NK-92 (cell line): ENCODE results near the gene CFAP73.

Experiments used
- DNase-seq: peaks from one replicate; lab custom pipeline; 2025; ENCODE audit not compliant: unreplicated experiment; lab: John Stamatoyannopoulos, UW

The CFAP73 gene

DNA sequence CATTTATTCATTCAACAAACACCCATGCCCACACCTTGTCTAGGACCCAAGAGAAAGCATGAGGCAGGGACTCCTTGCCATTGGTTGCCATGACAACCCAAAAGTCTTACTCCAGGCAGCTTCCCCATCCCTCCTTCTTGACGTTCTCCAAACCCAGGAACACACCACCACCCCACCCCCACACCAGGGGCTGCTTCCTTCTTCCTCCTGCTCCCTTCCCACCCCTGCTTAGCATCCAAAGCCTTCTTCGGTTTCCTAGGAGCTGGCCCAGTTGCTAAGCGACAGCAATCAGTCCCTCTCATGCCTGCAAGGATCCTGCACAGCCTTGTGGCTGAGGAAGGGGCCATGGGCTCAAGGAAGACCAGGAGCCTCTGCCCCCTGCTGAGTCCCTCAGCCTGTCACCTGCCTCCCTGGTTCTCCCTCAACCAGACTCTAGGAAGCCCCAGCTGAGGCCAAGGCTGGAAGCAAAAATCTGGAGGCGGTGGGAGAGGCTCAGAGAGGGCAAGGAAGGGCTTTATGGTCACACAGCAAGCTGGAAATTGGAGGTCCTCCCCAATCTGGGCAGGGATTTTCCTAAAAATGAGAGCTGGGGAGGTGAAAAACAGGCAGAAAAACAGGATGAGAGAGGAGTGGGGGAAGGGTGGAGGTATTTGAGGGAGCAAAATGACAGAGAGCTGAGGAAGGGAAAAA, 29.4 kb upstream of the CFAP73 start:
- DNase-seq = no peak

DNA sequence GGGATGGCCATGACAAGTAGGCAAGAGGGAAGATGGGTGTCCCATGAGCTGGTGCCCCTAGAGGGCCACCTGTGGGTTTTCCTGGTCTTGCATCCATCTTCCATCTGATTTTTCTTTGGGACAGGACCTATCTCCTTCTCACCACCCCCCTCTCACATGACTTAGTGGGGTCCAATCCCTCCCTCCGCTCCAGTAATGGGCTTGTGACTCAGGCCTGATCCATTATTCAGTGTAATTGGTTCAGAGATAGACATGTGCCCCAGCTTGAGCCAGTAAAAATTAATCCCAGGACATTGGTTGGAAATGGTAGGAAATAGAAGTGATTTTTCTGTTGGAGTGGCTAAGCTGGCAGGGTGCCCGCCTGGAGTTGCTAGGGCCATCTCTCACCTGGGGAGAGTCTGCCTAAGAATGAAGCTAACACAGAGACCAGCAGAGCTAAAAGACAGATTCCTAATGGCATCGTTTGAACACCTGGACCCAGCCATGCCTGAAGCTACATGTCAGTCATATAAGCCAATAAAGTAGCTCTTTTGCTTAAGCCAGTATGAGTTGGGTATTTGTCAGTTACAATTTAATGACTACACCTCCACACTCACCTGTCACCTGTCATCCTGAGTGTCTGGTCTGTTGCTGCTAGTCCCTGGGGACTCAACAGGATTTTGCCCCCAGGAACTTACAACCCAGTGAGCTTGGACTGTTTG, 28.7 kb upstream of the CFAP73 start:
- DNase-seq = no peak

DNA sequence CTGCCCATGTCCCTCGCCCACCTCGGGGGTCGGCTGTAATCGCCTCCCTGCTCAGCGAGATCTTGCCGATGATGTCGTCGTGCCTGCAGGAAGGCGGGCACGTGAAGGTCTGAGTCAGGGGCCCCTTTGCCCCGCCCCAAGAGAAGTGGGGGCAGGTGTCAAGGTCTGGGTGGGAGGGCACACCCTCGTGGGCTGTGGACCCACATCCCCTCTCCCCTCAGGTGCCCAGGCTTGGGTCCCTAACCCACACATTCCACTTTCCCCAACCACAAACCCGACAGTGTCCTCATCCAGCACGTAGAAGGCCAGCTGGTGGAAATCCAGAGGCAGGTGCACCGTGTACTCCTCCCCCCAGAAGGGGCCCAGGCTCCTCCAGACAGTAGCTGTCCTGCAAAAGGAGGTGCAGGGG, 21.7 kb upstream of the CFAP73 start:
- DNase-seq = no peak

DNA sequence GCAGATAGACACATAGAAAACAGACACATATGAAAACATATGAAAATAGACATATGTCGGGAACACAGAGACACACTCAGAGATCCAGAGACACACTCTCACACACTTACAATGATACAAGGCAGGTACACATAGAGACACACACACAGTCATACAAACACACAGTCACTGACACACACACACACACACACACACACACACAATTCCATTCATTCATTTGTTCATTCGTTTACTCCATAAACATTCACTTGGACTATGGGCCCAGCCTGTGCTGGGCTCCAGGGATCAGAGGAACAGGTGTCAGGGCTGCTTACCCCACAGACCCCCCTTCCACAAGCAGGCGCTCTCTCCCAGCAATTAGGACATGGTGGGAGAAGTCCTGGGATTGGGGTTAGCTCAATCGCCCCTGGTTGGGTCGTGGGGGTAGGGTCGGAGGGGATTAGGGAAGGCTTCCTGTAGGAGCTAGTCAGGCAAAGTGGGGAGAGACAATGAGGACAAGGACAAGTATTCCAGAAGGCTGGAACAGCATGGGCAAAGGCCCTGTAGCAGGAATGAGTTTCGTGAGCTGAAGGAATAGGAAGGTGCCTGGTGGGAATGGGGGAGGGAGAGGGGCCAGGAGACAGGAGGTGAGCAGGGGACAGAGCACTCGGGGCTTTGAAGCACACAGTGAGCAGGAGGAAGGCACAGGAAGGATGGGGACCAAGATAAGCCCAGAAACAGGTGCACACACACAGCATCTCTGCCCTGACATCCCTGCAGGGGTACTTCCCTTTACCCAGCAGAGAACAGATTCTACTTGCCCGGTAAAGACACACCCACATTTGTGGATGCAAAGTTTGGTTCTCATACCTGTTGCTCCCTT, 20.5 kb upstream of the CFAP73 start:
- DNase-seq = no peak

DNA sequence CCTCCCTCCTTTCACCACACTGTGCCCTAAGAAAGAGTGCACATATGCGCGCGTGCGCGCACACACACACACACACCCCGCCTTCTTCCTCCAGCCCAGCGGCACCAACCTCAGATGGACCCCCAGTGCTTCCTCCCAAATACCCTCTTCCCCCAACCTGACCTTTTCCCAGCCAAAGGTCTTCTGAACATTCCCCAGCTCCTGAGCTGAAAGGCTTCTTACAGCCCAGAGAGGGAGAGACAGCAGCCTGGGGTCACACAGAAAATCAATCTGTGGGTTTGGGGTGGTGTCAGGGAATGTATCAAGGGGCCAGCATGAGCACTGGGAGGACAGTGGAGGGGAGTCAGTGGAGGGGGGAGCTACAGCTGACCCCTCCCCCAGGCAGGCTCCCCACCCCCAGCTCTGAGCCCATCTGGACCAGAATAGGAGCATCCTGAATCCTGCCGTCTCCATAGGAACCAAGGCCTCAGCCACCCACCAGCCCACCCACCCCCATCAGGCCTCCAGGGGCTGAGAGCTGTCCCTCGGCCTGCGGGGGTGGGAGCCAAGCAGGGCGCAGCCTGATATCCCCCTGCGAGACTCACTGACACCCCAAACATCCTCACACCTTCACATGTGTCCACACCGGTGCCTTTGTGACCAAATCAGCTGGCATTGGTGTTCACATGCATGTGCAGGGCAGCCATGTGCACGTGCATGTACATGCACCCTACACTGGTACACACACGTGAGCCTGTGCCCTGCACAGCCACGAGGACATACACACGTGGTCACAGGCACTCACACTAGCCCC, 19.7 kb upstream of the CFAP73 start:
- no peak for DNase-seq

- DNase-seq = no peak
Measured at GRCh38 chr12:113130457-113131135, 18.9 kb upstream of the CFAP73 start.

GRCh38 chr12:113131556-113131955, 18.0 kb upstream of the CFAP73 start:
- no peak for DNase-seq

DNA sequence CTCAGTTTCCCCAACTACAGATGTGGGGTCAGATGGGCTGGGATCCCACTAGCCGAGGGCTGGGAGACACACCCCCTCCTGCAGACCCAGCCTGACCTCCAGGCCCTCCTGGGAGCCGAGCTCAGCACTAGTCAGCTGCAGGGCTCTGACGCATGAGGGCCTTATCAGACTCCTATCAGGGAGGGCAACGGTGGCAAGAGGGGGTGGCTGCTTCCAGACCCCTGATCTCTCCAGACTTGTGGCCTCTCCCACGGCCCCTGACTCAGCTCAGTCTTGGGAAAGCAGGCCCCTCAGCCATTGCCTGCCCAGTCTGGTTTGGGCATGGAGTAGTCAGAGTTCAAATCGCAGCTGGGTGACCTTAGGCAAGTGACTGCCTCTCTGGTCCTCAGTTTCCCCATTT, 16.5 kb upstream of the CFAP73 start:
- no peak for DNase-seq

DNA sequence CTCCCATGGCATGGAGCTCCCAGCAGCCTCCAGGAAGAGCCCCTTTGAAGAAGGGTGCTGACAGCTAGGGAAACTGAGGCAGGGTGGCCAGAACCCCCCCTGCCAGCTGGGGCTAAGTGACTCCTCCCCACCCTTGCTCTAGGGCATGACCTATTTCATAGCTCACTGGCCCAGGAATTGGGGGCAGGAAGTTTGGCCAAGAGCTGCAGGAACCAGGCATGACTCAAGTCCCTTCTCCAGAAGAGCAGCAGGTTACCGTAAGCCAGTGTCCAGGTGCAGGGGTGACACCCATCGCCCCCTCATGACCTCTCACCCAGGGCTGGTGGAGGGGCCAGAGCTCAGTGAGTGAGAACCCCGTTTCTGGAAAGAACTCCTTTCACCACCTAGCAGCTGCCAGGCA, 15.9 kb upstream of the CFAP73 start:
- no peak for DNase-seq

DNA sequence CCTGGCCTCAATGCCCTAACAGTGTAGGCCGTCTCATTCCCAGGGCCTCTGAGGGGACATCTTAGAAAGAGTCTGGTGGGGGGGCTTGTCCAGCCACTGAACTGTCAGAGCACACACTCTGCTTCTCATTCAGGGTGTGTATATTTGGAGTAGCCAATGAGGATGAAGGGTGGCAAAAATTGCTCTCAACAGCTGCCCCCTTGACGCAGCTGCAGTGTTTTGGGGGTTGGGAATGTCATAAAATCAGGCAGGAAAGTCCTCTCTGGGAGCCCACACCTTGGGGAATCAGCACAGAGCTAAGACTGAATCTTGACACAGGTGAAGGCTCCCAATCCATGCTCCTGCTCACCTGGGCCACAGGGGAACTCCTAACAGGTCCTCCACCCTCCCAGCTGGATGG, 15.5 kb upstream of the CFAP73 start:
- DNase-seq = no peak

DNA sequence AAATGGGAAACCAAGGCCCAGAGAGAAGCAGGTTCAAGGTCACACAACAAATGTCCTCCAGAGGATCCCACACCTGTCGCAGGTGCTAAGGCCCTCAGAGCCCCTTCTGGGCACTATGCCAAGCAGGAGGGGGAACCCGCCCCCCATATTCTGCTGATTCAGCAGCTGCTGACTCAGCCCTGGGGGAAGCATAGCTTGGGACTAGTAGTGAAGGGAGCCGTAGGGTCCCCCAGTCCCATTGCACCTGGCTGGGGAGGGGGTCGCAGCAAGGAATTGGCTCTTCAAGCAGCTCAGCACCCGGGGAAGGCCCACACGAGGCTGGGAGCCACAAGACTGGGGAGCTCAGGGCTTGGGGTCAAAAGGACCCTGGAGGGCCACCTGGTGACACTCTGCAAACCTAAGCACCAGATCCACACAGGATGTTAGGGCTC, 15.0 kb upstream of the CFAP73 start:
- no peak for DNase-seq

DNA sequence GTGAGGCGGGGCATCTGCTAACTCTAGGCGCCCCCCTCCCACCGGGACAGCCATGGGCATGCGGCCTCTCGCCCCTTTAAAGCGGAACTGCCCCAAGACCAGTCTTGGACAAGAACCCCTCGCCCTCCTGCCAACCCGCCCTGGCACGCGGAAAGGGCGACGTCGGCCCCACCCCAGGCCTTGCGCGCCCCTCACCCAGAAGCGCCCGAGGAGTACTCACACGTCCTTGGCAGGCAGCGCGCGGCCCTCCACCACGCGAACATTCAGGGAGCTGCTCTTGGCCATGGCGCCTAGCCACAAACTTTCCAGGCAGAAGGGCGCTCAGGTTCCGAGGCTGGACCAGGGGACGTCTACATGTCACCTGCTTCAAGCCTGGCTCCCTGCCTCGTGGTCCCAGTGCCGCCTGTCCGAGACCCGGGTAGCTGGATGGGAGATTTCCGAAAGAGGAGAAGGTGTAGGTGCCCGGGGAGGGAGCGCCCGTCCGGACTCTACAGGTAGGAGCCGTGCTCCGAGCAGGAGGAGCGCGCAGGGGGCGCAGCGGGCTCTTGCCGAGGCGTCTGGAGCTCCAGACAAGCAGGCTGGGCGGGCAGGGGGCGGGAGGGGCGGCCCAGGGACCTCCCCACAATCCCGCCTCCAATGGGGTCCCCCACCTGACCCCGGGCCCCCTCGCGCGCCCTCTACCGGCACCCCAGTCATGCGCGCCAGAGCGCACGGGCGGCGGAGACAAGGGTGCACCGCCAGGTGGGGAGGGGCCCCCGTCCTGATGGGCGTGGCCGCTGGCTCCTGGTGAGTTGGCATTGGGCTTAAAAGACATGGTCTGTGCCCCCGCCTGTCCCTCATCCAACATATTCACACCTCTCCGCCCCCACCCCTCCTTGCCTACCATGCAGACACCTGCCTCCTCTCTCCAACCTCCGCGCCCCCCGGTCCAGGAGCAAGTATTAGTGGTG, 14.1 kb upstream of the CFAP73 start, which contains the start of gene RASAL1:
Gene RASAL1, minus strand, starts transcription at position 584 of the 950 bp plus-strand sequence. Its CDS starts 299 bp downstream, at position 285.
- no peak for DNase-seq

DNA sequence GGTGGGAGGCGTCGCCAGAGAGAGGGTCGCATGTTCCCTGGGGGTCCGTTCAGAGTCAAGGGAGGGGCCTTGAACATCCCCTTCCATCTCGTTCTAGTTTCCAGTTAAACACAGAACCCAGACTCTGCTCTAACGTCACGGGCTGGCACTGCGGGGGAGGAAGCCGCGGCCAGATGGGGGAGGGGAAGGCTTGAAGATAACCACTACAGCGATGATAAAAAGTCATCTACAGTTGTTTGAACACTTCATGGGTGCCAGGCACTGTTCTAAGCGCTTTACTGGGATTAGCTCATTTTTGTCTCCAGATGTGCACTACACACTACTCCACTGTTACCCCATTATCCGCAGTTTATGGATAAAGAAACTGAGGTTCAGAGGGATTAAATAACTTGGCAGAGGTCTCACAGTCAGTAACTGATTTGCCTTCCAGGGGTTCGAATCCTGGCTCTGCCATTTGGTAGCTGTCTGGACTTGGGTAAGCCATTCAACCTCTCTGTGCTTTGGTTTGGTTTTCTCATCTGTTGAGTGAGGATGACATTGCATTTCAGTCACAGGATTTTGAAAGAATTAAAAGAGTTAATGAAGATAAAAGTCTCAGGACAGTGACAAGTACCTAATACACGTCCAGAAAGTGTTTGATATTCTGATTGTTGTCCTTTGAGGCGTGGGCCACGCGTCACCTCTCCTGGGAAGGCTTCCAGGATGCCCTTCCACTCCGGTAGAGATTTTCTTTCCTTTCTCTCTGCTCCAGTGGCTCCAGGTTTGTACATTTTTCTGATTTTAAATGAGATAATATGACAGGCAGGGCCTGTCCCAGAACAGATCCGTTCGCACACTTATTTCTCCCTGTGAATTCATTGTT, 13.2 kb upstream of the CFAP73 start:
- DNase-seq = no peak

GRCh38 chr12:113136990-113137511, 12.5 kb upstream of the CFAP73 start:
- no peak for DNase-seq

DNA sequence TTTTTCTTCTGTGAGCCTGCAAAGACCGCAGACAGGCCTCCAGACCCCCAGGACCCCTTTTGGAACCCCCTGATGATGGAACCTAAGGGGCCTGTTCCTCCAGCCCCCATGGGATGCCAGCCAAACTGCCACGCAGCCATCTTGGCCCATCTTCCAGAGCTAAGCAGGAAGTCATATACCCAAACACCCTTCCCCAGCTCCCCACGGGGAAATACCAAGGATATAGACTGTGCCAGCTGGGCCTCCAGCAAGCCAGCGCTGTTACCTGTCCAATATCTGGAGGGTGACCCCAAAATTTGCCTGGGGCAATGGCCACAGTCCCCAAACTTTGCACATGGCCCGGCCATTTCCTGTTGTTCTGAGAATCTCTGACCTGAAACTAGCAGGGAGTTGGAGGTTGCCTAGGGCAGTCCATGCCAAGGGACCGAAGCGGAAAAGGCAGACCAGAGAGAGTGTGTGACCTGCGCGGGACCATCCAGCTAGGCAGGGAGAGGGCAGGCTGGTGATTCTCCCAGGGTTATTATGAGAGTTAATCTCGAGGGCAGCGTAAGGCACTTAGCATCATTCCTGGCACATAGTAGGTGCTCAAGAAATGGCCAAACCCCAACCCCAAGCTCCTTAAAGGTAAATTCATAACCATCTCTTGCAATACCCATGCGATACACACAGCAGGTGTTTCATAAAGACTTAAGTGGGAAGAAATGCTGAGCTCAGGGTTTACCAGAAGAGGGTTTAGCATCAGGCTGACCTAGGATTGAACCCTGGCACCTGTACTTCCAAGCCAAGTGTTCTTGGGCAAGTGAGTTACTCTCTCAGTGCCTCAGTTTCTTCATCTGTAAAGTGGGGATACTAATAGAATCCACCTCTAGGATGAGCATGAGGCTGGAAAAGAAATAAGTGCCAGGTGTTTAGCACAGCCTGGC, 11.4 kb upstream of the CFAP73 start:
- DNase-seq = no peak

- no peak for DNase-seq
Measured at GRCh38 chr12:113138826-113139225, 10.7 kb upstream of the CFAP73 start.

DNA sequence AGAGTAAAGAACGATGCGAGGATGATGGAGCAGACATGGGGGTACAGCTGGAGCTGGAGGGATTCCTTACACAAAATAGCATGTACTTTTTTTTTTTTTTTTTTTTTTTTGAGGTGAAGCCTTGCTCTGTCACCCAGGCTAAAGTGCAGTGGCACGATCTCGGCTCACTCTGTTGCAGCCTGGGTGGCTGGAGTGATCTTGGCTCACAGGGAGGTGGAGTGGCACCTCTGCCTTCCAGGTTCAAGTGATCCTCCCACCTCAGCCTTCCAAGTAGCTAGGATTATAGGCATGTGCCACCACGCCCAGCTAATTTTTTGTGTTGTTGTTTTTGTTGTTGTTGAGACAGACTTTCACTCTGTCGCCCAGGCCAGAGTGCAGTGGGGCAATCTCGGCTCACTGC, 8.8 kb upstream of the CFAP73 start:
- DNase-seq = no peak
